GM20431 (cell line): ENCODE results near the gene MARCOL.
"Not testable (repeated sequence)": the region's sequence is repeated elsewhere in the genome, so short reads cannot be mapped to it uniquely, and the experiment has no call there.

Experiments used
- in situ Hi-C: fragments of 300-500 bp; cut with MseI, MboI; formaldehyde crosslinking; loops from one replicate; pipeline ENCODE4 v1.15.0; 2020; ENCODE audit warnings: low sequenced_read_pairs; ENCODE audit not compliant: unreplicated experiment

The MARCOL gene

GRCh38 chr5:148259288-148259687, 21.0 kb downstream of the MARCOL start:
- in situ Hi-C loops, result no loop called here

- in situ Hi-C loops, result no loop called here
Measured at GRCh38 chr5:148261221-148261620, 22.9 kb downstream of the MARCOL start.

GRCh38 chr5:148267962-148268361, 29.6 kb downstream of the MARCOL start:
- in situ Hi-C loops, result no loop called here

GRCh38 chr5:148268566-148268965, 30.2 kb downstream of the MARCOL start, which contains the start of gene SPINK13:
Gene SPINK13, plus strand, starts transcription at chr5:148268794. Its CDS starts 1,279 bp downstream, at chr5:148270073.
- in situ Hi-C loops, result no loop called here

GRCh38 chr5:148275129-148275528, 36.8 kb downstream of the MARCOL start:
- in situ Hi-C loops, result not testable (repeated sequence)

GRCh38 chr5:148280893-148281292, 42.6 kb downstream of the MARCOL start:
- in situ Hi-C loops, result not testable (repeated sequence)

GRCh38 chr5:148281336-148281735, 43.0 kb downstream of the MARCOL start:
- in situ Hi-C loops, result not testable (repeated sequence)

GRCh38 chr5:148290271-148291195, 52.2 kb downstream of the MARCOL start:
- in situ Hi-C loops, result no loop called here
